Activated naive CD4-positive, alpha-beta T cell treated with Interleukin-2 at 50 U/mL for 16 hours (primary cell): ENCODE measurements around the gene OTOGL.
"Not testable (repeated sequence)": the region's sequence is repeated elsewhere in the genome, so short reads cannot be mapped to it uniquely, and the experiment has no call there.

Source experiments
- DNase-seq: peaks from one replicate; pipeline ENCODE4 v3.0.0-alpha.2; 2020

The OTOGL gene

GRCh38 chr12:80186727-80187217 lies 87.4 kb downstream of the OTOGL start:
- DNase-seq: no peak

- no peak for DNase-seq
Observed at GRCh38 chr12:80187660-80188090, 88.3 kb downstream of the OTOGL start.

GRCh38 chr12:80188576-80188975 lies 89.2 kb downstream of the OTOGL start:
- no peak for DNase-seq

GRCh38 chr12:80189241-80189640 lies 89.9 kb downstream of the OTOGL start:
- no peak for DNase-seq

- no peak for DNase-seq
Observed at GRCh38 chr12:80190001-80190400, 90.7 kb downstream of the OTOGL start.

GRCh38 chr12:80192087-80192486 lies 92.8 kb downstream of the OTOGL start:
- no peak for DNase-seq

GRCh38 chr12:80193865-80194264 lies 94.5 kb downstream of the OTOGL start:
- DNase-seq: no peak

GRCh38 chr12:80195074-80195726 lies 95.9 kb downstream of the OTOGL start:
- DNase-seq: no peak

GRCh38 chr12:80195737-80196136 lies 96.4 kb downstream of the OTOGL start:
- DNase-seq: no peak

GRCh38 chr12:80196419-80196818 lies 97.1 kb downstream of the OTOGL start:
- no peak for DNase-seq

GRCh38 chr12:80198782-80199337 lies 99.5 kb downstream of the OTOGL start:
- DNase-seq: no peak

GRCh38 chr12:80199931-80200330 lies 100.6 kb downstream of the OTOGL start:
- DNase-seq: no peak

GRCh38 chr12:80200414-80200813 lies 101.1 kb downstream of the OTOGL start:
- no peak for DNase-seq

GRCh38 chr12:80201908-80202307 lies 102.6 kb downstream of the OTOGL start:
- DNase-seq: no peak

- DNase-seq: no peak
Observed at GRCh38 chr12:80205960-80206359, 106.6 kb downstream of the OTOGL start.

- DNase-seq: no peak
Observed at GRCh38 chr12:80208071-80208470, 108.7 kb downstream of the OTOGL start.

GRCh38 chr12:80211671-80212070 lies 112.3 kb downstream of the OTOGL start:
- no peak for DNase-seq

GRCh38 chr12:80212938-80213645 lies 113.8 kb downstream of the OTOGL start:
- DNase-seq: no peak

- no peak for DNase-seq
Observed at GRCh38 chr12:80213871-80214270, 114.5 kb downstream of the OTOGL start.

- DNase-seq: no peak
Observed at GRCh38 chr12:80217011-80217535, 117.7 kb downstream of the OTOGL start.

GRCh38 chr12:80218925-80219324 lies 119.6 kb downstream of the OTOGL start:
- DNase-seq: not testable (repeated sequence)

GRCh38 chr12:80219345-80219744 lies 120.0 kb downstream of the OTOGL start:
- no peak for DNase-seq

GRCh38 chr12:80222261-80222660 lies 122.9 kb downstream of the OTOGL start:
- DNase-seq: no peak

- no peak for DNase-seq
Observed at GRCh38 chr12:80226576-80226975, 127.2 kb downstream of the OTOGL start.
